Retinal pigment epithelial cell (primary cell): ENCODE measurements around the gene PIK3CA.

ENCODE experiments used
- DNase-seq: peaks from one replicate; pipeline ENCODE4 v3.0.0-alpha.2; 2010; ENCODE audit warnings: low read depth
- H3K4me3 ChIP-seq: 2 replicates; pipeline ENCODE4 v1.5.1; 2011; ENCODE audit warnings: mild to moderate bottlenecking, low read length, control low read depth, moderate library complexity
- CTCF ChIP-seq: conservative IDR thresholded peaks from 2 replicates; pipeline ENCODE4 v1.5.1; 2011; ENCODE audit warnings: low read depth, low read length, control low read depth, inconsistent platforms

The PIK3CA gene

GRCh38 chr3:179174898-179175297 lies 26.7 kb downstream of the PIK3CA start:
- no peak for TF ChIP-seq CTCF

GRCh38 chr3:179175358-179175757 lies 27.2 kb downstream of the PIK3CA start:
- no peak for DNase-seq
- no peak overlapping the region for H3K4me3 ChIP-seq
- TF ChIP-seq CTCF = no peak

More at GRCh38 chr3:179174898-179175297, 26.7 kb downstream of the PIK3CA start:
- DNase-seq = no peak
- no peak overlapping the region for H3K4me3 ChIP-seq

GRCh38 chr3:179177611-179178010 lies 29.5 kb downstream of the PIK3CA start:
- DNase-seq = no peak
- no peak overlapping the region for H3K4me3 ChIP-seq
- TF ChIP-seq CTCF = no peak

GRCh38 chr3:179179256-179179655 lies 31.1 kb downstream of the PIK3CA start:
- DNase-seq = no peak
- no peak overlapping the region for H3K4me3 ChIP-seq
- TF ChIP-seq CTCF = no peak

GRCh38 chr3:179179979-179180759 lies 32.0 kb downstream of the PIK3CA start:
- no peak for TF ChIP-seq CTCF
- no peak overlapping the region for H3K4me3 ChIP-seq
- no peak for DNase-seq

- no peak for DNase-seq
- no peak for TF ChIP-seq CTCF
- no peak overlapping the region for H3K4me3 ChIP-seq
Measured at GRCh38 chr3:179181021-179181472, 32.9 kb downstream of the PIK3CA start.

GRCh38 chr3:179181993-179182551 lies 33.9 kb downstream of the PIK3CA start:
- no peak for DNase-seq
- no peak overlapping the region for H3K4me3 ChIP-seq
- TF ChIP-seq CTCF = no peak
